Esophagus mucosa (tissue), 1 donor: ENCODE data around the gene CPNE6. TPM values are rescaled to one million over a fixed set of nuclear protein-coding genes. Genes with fewer than 3 reads are reported as not detected.

Source experiments
- ATAC-seq: fragments of 200-7000 bp; cut with Tn5 transposase; one replicate; pipeline ENCODE4 v1.9.1; 2020
- total RNA-seq: library from RNA; stranded (reverse); gene quantifications from one replicate; pipeline ENCODE4 v1.2.4, GENCODE V29; 2023
- donor health status: DM: yes; HTN: yes; CAD: no.

The CPNE6 gene
- total RNA-seq, 1 donor from 2014 or later = not detected

DNA sequence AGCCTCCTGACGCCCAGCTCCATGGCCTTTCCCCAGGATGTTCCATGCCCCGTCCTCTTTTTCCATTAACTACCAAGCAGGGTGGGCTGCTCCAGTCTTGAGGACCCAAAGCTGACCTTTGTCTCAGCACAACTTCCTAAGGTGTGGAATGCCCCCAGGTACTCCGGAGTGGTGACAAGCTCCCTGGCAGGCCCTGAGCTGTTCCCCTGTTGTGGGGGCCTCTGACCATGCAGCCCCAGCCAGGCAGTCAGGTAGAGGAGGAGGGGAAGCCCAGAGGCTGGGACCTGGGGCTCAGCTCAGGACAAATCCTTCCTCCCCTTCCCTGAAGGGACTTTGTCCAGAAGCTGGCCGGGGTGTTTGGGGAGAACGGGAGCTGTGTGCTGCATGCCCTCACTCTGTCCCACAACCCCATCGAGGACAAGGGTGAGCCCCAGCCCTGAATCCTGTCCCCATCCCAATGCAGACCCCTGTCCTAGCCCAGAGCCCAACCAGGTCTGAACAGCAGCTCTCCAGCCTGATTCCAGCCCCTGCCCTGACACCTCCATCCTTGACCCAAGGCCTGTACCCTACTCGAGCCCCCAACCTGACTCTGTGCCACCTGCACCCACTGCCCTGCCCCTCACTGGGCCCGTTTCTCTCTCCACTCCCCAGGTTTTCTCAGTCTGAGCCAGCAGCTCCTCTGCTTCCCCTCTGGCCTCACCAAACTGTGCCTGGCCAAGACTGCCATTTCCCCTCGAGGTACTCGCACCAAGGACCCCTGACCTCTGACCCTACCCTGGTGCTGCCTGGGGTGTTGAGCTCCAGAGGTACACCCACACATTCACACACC lies 15.2 kb upstream of the CPNE6 start:
- ATAC-seq = no peak

DNA sequence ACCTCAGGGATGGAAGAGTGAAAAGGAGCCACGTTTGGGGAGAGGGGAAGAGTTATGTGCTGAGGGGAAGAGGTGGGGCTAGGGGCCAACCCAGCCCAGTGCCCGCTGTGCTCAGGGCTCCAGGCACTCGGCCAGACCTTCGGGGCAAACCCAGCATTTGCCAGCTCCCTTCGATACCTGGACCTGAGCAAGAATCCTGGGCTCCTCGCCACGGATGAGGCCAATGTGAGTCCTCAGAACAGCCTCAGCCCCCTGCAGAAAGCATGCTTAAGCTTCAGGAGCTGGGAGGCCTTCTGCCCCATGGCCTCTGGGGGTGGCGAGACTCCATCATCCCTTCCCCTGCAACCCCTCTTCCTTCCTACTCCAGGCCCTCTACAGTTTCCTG lies 14.6 kb upstream of the CPNE6 start:
- no peak for ATAC-seq

GRCh38 chr14:24057271-24057670 lies 14.1 kb upstream of the CPNE6 start:
- no peak for ATAC-seq

- ATAC-seq = no peak
Measured at GRCh38 chr14:24057867-24058259, 13.5 kb upstream of the CPNE6 start.

- ATAC-seq = peak; percentile 66
Measured at GRCh38 chr14:24058260-24058950, 13.0 kb upstream of the CPNE6 start.

DNA sequence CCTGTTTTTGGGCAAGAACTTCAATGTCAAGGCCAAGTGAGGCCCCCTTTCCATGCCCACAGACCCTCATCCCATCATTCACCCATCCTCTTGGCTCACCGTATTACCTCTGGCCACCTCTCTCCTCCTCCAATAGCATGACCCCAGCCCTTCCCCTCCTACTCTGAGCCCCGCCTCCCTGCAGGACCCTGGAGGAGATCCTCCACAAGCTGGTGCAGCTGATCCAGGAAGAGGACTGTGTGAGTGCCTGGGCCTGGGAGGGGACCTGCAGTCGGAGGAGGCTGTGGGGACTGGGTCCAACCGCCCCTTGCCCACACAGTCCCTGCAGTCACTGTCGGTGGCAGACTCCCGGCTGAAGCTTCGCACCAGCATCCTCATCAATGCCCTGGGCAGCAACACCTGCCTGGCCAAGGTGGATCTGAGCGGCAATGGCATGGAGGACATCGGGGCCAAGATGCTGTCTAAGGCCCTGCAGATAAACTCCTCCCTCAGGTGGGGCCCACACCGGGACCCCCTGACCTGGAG lies 12.3 kb upstream of the CPNE6 start:
- ATAC-seq = no peak

GRCh38 chr14:24059841-24060388 lies 11.4 kb upstream of the CPNE6 start:
- ATAC-seq = no peak

DNA sequence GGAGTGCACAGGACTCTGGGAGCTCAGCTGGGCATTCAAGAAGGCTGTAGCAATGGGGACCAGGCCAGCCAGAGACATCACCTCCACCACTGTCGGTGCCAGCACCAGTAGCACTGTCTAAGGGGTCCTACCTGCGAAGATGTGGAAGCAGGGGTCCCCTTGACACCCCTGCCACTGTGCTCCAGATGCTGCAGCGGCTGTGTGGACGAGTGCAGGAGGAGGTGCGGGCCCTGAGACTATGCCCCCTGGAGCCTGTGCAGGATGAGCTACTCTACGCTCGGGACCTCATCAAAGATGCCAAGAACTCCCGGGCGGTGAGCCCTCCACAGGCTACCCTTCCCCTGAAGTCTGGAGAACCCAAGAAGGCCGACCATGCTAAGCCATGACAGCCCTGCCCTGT lies 10.9 kb upstream of the CPNE6 start:
- no peak for ATAC-seq

DNA sequence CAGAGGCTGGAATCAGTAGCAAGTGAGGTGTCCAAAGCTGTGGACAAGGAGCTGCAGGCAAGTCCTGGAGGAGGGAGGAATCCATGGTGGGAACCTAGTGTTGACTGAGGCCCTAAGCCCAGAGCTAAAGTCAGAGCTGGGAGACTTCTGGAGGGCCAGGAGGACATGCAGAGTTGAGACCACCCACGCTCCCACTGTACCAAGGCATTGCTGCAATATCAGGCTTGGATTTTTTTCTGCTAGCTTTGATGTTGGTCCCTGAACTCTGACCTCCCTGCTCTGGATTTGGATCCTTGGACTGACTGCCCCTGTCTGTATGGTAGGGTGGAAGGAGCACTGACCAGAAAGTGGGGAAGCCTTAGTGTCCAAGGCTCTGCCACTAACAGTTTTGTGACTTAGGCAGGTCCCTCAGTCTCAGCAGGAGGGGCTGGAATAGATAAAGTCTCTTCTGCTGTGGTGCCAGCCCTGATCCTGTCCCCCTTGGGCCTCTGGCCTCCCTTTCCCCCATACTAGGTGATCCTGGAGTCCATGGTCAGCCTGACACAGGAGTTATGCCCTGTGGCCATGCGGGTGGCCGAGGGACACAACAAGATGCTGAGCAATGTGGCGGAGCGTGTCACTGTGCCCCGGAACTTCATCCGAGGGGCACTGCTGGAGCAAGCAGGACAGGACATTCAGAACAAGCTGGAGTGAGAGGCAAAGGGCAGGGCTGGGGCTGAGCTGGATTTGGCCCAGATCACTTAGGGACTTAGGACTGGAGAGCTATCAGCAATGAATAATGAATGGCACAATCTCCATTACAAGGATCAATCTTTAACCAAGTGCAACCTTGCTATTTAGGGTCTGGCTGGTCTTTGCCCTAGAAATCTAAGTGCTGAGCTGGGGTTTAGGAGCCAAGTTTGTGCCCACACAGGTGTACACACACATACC lies 10.1 kb upstream of the CPNE6 start:
- ATAC-seq = no peak

- no peak for ATAC-seq
Measured at GRCh38 chr14:24062216-24062980, 9.0 kb upstream of the CPNE6 start.

- ATAC-seq = no peak
Measured at GRCh38 chr14:24063263-24063836, 8.0 kb upstream of the CPNE6 start.

- ATAC-seq = no peak
Measured at GRCh38 chr14:24064091-24064795, 7.1 kb upstream of the CPNE6 start.

- ATAC-seq = no peak
Measured at GRCh38 chr14:24064856-24065255, 6.5 kb upstream of the CPNE6 start.

DNA sequence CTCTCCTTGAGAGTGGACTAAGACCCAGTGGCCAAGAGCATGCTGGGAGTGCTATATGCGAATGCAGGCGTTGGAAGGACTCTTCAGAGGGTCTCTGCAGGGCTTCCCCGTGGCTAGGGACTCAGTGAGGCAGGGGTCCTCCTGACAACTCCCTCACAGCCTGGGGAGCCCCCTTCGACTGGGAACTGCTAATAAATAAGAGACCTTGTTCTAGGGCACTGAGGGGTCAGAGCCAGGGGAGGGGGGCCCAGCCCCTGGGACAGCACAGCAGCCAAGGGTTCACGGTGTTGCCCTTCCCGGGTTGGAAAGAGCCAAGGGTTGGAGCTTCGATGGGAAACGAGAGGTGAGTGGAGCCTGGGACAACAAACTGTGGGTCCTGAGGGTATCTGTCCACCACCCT lies 6.0 kb upstream of the CPNE6 start:
- ATAC-seq = no peak

DNA sequence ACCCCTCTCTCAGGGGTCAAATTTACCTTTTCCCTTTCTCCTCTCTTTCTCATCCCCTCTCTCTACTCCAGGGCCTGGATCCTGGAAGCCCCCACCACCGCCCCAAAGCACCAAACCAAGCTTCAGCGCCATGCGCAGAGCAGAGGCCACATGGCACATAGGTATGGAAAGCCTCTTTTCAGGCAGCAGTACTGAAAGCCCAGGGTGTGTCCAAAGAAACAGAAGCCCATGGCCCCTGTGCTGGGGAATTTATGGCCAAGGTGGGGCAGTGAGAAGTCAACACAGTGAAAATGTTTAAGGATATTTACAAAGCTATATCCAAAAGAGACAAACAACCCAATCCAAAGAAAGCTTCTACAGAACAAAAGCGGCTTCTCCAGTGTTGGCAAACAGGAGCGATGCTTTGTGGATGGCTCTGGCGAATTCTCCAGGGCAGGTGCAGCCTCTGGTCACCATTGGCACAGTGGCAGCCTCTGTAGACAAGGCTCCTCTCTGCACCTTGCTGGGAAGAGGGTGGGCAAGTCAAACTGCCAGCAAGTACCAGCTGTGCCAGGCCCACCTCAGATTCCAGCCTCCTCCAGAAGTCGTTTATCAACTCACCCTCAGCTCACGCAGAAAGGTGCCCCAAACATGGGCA lies 4.7 kb upstream of the CPNE6 start:
- no peak for ATAC-seq

- ATAC-seq = no peak
Measured at GRCh38 chr14:24067133-24068082, 4.0 kb upstream of the CPNE6 start.

DNA sequence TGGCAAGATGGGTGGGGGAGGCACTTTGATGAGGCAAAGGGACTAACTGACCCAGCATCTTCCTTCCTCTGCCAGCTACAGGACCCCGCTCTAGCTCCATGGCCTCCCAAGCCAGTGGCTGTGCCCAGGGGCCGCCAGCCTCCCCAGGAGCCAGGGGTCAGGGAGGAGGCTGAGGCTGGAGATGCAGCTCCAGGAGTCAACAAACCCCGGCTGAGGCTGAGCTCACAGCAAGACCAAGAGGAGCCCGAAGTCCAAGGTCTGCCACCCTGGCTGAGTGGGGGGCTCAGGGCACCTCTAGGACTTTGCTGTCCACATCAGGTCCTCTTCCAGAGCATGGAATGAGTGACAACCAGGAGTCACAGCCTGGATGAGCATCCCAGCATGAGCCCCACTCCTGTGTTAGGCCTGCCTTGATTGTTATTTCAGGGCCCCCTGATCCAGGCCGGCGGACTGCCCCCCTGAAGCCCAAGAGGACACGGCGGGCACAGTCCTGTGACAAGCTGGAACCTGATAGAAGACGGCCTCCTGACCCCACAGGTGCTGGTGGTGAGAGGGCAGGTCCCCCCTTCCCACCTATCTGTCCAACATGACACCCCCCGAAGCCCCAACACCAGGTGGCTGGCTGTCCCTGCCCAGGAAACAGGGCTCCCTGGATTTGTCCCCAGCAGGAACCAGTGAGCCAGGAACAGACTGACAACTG lies 2.5 kb upstream of the CPNE6 start:
- no peak for ATAC-seq

- no peak for ATAC-seq
Measured at GRCh38 chr14:24069411-24069735, 2.0 kb upstream of the CPNE6 start.
